Psoas muscle (tissue), 8 donors: Measurements from ENCODE around the gene AVPR1B. TPM values are rescaled to one million over a fixed set of nuclear protein-coding genes. Genes with fewer than 3 reads are reported as not detected.

ENCODE experiments used
- ATAC-seq, 4 donors: fragments of 200-7000 bp; cut with Tn5 transposase; one replicate each; pipeline ENCODE4 v1.9.1; 2020; ENCODE audit warnings: moderate library complexity in 3 of 4, mild to moderate bottlenecking in 2 of 4
- DNase-seq, 2 donors: peaks; one replicate each; pipeline ENCODE4 v3.0.0-alpha.2; 2020
- H3K27ac ChIP-seq: fragments of 200-600 bp; one replicate; pipeline ENCODE4 v1.8.0; 2022
- H3K27me3 ChIP-seq, 3 donors: fragments of 200-600 bp in 1 of 3; one replicate each; pipeline versions ENCODE4 v1.6.1 to v1.8.0; 2013 to 2022; ENCODE audit warnings: low read length in 2 of 3, mild to moderate bottlenecking in 2 of 3, moderate library complexity in 1 of 3; ENCODE audit not compliant: insufficient read depth in 3 of 3
- H3K36me3 ChIP-seq, 2 donors: fragments of 200-600 bp in 1 of 2; one replicate each; pipeline versions ENCODE4 v1.6.1 to v1.8.0; 2013 to 2022; ENCODE audit warnings: low read depth in 1 of 2, mild to moderate bottlenecking in 1 of 2, moderate library complexity in 1 of 2; ENCODE audit not compliant: insufficient read depth in 1 of 2
- H3K4me1 ChIP-seq: fragments of 200-600 bp; one replicate; pipeline ENCODE4 v1.8.0; 2022
- H3K4me3 ChIP-seq: fragments of 200-600 bp; one replicate; pipeline ENCODE4 v1.8.0; 2022; ENCODE audit warnings: mild to moderate bottlenecking
- H3K9me3 ChIP-seq: fragments of 200-600 bp; one replicate; pipeline ENCODE4 v1.8.0; 2022
- CTCF ChIP-seq: fragments of 200-600 bp; IDR thresholded peaks from one replicate; pipeline ENCODE4 v1.8.0; 2022; ENCODE audit warnings: antibody characterized with exemption
- WGBS, 3 donors: extraction: QIAGEN DNeasy Blood & Tissue Kit; methylation state at CpG; one replicate each; pipeline versions ENCODE4 v1.1.6 to v1.1.7; 2013; 5-methylcytosine and 5-hydroxymethylcytosine counted together
- intact Hi-C, 2 donors: fragments of 100-400 bp; cut with DNase I; formaldehyde crosslinking; loops; one replicate each; pipeline versions ENCODE4 v1.11.0 to v1.14.2; 2022
- polyA plus RNA-seq, 3 donors: library from polyadenylated mRNA; stranded (reverse); fragments of 200-250 nt; gene quantifications; one replicate each; pipeline ENCODE4 v1.2.3, GENCODE V29; 2013
- total RNA-seq, 4 donors: library from RNA; stranded (reverse); fragmentation: NEBNext Ultra II Directional in 2 of 4; extraction: Animal tissue kit (Norgen Biotek cat#: 25700) in 2 of 4; gene quantifications; one replicate each; pipeline versions ENCODE4 v1.2.1 to v1.2.4, GENCODE V29; 2021 to 2023
- donor health status: healthy with polysubstance abuse.
- donor health status: DM: no; HTN: no; CAD: no; lungs with moderate emphysema.
- donor health status: Bipolar disorder and iron deficiency.
- donor health status: healthy.
- donor health status: DM: yes; HTN: yes; CAD: no.
- donor health status: DM: no; HTN: no; CAD: no.
- donor health status: DM: no; HTN: no; CAD: no.
- donor health status: DM: yes; HTN: yes; CAD: no.

AVPR1B gene
- total and polyA plus RNA-seq, 7 donors = not detected

GRCh38 chr1:206101351-206102045, 15.7 kb downstream of the AVPR1B start:
- DNase-seq = no peak
- 78 to 84% (median 83%) methylated on average over 6 of the region's 6 CpGs for WGBS, 3 donors
- ATAC-seq = no peak
- H3K4me3 ChIP-seq = no peak overlapping the region
- no peak overlapping the region for H3K27ac ChIP-seq
- intact Hi-C loops = no loop called here
- no peaks in the 10 kb centered on the region for H3K4me1 ChIP-seq
- H3K36me3 ChIP-seq = no peaks in the 10 kb centered on the region
- no peaks in the 10 kb centered on the region for H3K27me3 ChIP-seq
- TF ChIP-seq CTCF = no peak
- H3K9me3 ChIP-seq = no peaks in the 10 kb centered on the region

GRCh38 chr1:206100226-206100815, 16.9 kb downstream of the AVPR1B start:
- no peak overlapping the region for H3K4me3 ChIP-seq
- ATAC-seq (no peak), DNase-seq (no peak)
- intact Hi-C loops = no loop called here
- TF ChIP-seq CTCF = no peak
- H3K27me3 ChIP-seq = no peaks in the 10 kb centered on the region
- H3K4me1 ChIP-seq = no peaks in the 10 kb centered on the region
- H3K9me3 ChIP-seq = no peaks in the 10 kb centered on the region
- no peak overlapping the region for H3K27ac ChIP-seq
- 86 to 95% (median 93%) methylated on average over 1 of the region's 1 CpG for WGBS, 3 donors
- no peaks in the 10 kb centered on the region for H3K36me3 ChIP-seq

- no peaks in the 10 kb centered on the region for H3K36me3 ChIP-seq
- no peak overlapping the region for H3K27ac ChIP-seq
- no peaks in the 10 kb centered on the region for H3K27me3 ChIP-seq
- DNase-seq (no peak), ATAC-seq (no peak)
- intact Hi-C loops = no loop called here
- H3K4me3 ChIP-seq = no peak overlapping the region
- H3K4me1 ChIP-seq = no peaks in the 10 kb centered on the region
- no peak for TF ChIP-seq CTCF
- no peaks in the 10 kb centered on the region for H3K9me3 ChIP-seq
- 87 to 92% (median 90%) methylated on average over 9 of the region's 9 CpGs for WGBS, 3 donors
Observed at GRCh38 chr1:206098242-206098919, 18.8 kb downstream of the AVPR1B start.

GRCh38 chr1:206097381-206097780, 19.8 kb downstream of the AVPR1B start:
- TF ChIP-seq CTCF = no peak
- H3K9me3 ChIP-seq = no peaks in the 10 kb centered on the region
- H3K27me3 ChIP-seq = no peaks in the 10 kb centered on the region
- no peaks in the 10 kb centered on the region for H3K4me1 ChIP-seq
- H3K4me3 ChIP-seq = no peak overlapping the region
- H3K36me3 ChIP-seq = no peaks in the 10 kb centered on the region
- DNase-seq = no peak
- intact Hi-C loops = no loop called here
- WGBS, 3 donors = 75 to 84% (median 76%) methylated on average over 3 of the region's 3 CpGs
- no peak for ATAC-seq
- no peak overlapping the region for H3K27ac ChIP-seq
